HTR-8/SVneo (cell line): ENCODE data around the gene PEAK1.

Experiments
- DNase-seq: peaks from one replicate; pipeline ENCODE4 v3.0.0; 2011; ENCODE audit warnings: low spot score, mixed read lengths; ENCODE audit not compliant: insufficient read length
- FAIRE-seq: peaks from 2 replicates; lab custom pipeline; 2011; peaks lifted over from hg19 to GRCh38; lab: Jason Lieb, UNC

PEAK1 gene

GRCh38 chr15:77243716-77244401 lies 176.0 kb downstream of the PEAK1 start:
- FAIRE-seq (no peak), DNase-seq (no peak)

- FAIRE-seq (no peak), DNase-seq (no peak)
Observed at GRCh38 chr15:77243135-77243534, 176.8 kb downstream of the PEAK1 start.

- FAIRE-seq = no peak
- DNase-seq = no peak
Observed at GRCh38 chr15:77239882-77240608, 179.9 kb downstream of the PEAK1 start.

GRCh38 chr15:77235566-77235965 lies 184.3 kb downstream of the PEAK1 start:
- DNase-seq (no peak), FAIRE-seq (no peak)

- no peak for FAIRE-seq
Observed at GRCh38 chr15:77228828-77229227, 191.1 kb downstream of the PEAK1 start.

GRCh38 chr15:77226652-77227051 lies 193.3 kb downstream of the PEAK1 start:
- FAIRE-seq (no peak), DNase-seq (no peak)

More at GRCh38 chr15:77228828-77229227, 191.1 kb downstream of the PEAK1 start:
- no peak for DNase-seq

GRCh38 chr15:77225646-77226045 lies 194.3 kb downstream of the PEAK1 start:
- DNase-seq (no peak), FAIRE-seq (no peak)

GRCh38 chr15:77225088-77225487 lies 194.8 kb downstream of the PEAK1 start:
- DNase-seq (no peak), FAIRE-seq (no peak)

- no peak for DNase-seq
- no peak for FAIRE-seq
Observed at GRCh38 chr15:77224352-77224751, 195.6 kb downstream of the PEAK1 start.

- no peak for DNase-seq
- FAIRE-seq = no peak
Observed at GRCh38 chr15:77221708-77222107, 198.2 kb downstream of the PEAK1 start.

GRCh38 chr15:77221174-77221573 lies 198.7 kb downstream of the PEAK1 start:
- DNase-seq (no peak), FAIRE-seq (no peak)

- FAIRE-seq (no peak), DNase-seq (no peak)
Observed at GRCh38 chr15:77219841-77220240, 200.1 kb downstream of the PEAK1 start.

GRCh38 chr15:77209221-77209620 lies 210.7 kb downstream of the PEAK1 start:
- DNase-seq (no peak), FAIRE-seq (no peak)

- FAIRE-seq (no peak), DNase-seq (no peak)
Observed at GRCh38 chr15:77208241-77208640, 211.7 kb downstream of the PEAK1 start.

GRCh38 chr15:77201665-77202064 lies 218.2 kb downstream of the PEAK1 start:
- FAIRE-seq = no peak

GRCh38 chr15:77196381-77196780 lies 223.5 kb downstream of the PEAK1 start:
- no peak for DNase-seq
- no peak for FAIRE-seq

More at GRCh38 chr15:77201665-77202064, 218.2 kb downstream of the PEAK1 start:
- DNase-seq = no peak

GRCh38 chr15:77195586-77195985 lies 224.3 kb downstream of the PEAK1 start:
- DNase-seq = no peak
- no peak for FAIRE-seq

GRCh38 chr15:77192451-77192850 lies 227.5 kb downstream of the PEAK1 start:
- DNase-seq = no peak
- FAIRE-seq = no peak

- no peak for DNase-seq
- FAIRE-seq = no peak
Observed at GRCh38 chr15:77191230-77191834, 228.6 kb downstream of the PEAK1 start.

- FAIRE-seq (no peak), DNase-seq (no peak)
Observed at GRCh38 chr15:77187751-77188464, 232.0 kb downstream of the PEAK1 start.

- no peak for FAIRE-seq
- no peak for DNase-seq
Observed at GRCh38 chr15:77186594-77187011, 233.3 kb downstream of the PEAK1 start.
